Measurements from ENCODE around the gene FGGY.

The FGGY gene

GRCh38 chr1:59751004-59751395 lies 454.1 kb downstream of the FGGY start:
- TF ChIP-seq, protein P1, sequence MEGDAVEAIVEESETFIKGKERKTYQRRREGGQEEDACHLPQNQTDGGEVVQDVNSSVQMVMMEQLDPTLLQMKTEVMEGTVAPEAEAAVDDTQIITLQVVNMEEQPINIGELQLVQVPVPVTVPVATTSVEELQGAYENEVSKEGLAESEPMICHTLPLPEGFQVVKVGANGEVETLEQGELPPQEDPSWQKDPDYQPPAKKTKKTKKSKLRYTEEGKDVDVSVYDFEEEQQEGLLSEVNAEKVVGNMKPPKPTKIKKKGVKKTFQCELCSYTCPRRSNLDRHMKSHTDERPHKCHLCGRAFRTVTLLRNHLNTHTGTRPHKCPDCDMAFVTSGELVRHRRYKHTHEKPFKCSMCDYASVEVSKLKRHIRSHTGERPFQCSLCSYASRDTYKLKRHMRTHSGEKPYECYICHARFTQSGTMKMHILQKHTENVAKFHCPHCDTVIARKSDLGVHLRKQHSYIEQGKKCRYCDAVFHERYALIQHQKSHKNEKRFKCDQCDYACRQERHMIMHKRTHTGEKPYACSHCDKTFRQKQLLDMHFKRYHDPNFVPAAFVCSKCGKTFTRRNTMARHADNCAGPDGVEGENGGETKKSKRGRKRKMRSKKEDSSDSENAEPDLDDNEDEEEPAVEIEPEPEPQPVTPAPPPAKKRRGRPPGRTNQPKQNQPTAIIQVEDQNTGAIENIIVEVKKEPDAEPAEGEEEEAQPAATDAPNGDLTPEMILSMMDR (IDR thresholded peaks at IDR 0.05; ENCODE audit: low read depth, low read length, missing control alignments): no peak
- DNase-seq (ENCODE audit: low read depth): no peak
- H3K4me3 ChIP-seq (ENCODE audit: low read depth, low read length): no peak overlapping the region
- in situ Hi-C loops (cut with HindIII; ENCODE audit: low sequenced_read_pairs): loop anchor here (25.0 kb wide), 1 partner anchor 1014 kb away; no protein-coding TSS in a partner anchor

DNA sequence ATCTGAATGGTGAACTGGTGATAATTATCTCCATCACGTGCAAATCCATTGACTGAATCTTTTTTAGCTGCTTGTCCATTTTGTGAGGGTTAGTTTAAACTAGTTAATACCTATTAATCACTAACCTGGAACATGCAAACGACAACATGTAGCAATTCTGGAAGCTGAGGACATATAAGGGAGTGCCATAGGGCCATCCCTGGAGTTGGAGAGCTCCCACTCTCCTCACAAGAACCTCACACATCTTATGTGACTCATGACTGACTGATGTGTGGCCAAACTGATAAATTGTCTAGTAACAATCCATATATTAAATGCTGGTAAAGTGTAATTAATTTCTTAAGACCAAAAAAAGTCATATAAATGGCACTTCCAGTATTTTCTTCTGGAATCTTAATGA lies 454.9 kb downstream of the FGGY start:
- TF ChIP-seq, protein P1 (IDR thresholded peaks at IDR 0.05; ENCODE audit: low read depth, low read length, missing control alignments): no peak
- in situ Hi-C loops (cut with HindIII; ENCODE audit: low sequenced_read_pairs): loop anchor here (25.0 kb wide), 1 partner anchor 1014 kb away; no protein-coding TSS in a partner anchor
- H3K4me3 ChIP-seq (ENCODE audit: low read depth, low read length): no peak overlapping the region
- DNase-seq (ENCODE audit: low read depth): no peak

- TF ChIP-seq, protein P1 (IDR thresholded peaks at IDR 0.05; ENCODE audit: low read depth, low read length, missing control alignments): no peak
- in situ Hi-C loops (cut with HindIII; ENCODE audit: low sequenced_read_pairs): loop anchor here (25.0 kb wide), 1 partner anchor 1015 kb away; no protein-coding TSS in a partner anchor
- H3K4me3 ChIP-seq (ENCODE audit: low read depth, low read length): no peak overlapping the region
- DNase-seq (ENCODE audit: low read depth): no peak
Measured at GRCh38 chr1:59752556-59753414, 455.9 kb downstream of the FGGY start.

- in situ Hi-C loops (cut with HindIII; ENCODE audit: low sequenced_read_pairs): loop anchor here (25.0 kb wide), 1 partner anchor 1018 kb away; no protein-coding TSS in a partner anchor
- TF ChIP-seq, protein P1 (IDR thresholded peaks at IDR 0.05; ENCODE audit: low read depth, low read length, missing control alignments): no peak
- DNase-seq (ENCODE audit: low read depth): no peak
- no peak overlapping the region for H3K4me3 ChIP-seq (ENCODE audit: low read depth, low read length)
Measured at GRCh38 chr1:59755069-59755685, 458.3 kb downstream of the FGGY start.

DNA sequence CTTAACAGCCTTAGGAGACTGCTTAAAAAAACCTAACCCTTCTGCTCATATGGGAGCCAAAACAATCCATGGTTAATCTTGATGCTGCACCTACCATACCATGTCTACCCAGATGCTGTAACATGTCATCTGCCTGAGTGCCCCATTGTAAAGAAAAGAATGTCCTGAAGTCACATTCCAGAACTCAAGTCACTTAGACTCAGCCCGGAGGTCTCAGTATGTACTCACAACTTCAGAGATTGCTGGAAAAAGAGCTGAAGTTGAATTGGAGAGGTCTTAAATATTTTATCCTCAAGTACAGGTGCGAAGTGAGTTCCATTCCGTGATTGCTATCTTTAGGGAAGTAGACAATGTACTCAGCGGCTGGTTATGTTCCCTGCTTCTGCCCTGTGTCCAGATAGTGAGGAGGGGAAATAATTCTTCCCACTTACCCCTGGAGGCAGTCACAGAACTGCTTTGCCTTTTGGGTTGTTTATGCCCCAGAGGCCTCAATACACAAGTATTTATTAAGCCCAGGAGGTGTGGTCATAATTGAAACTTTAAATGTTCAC lies 460.4 kb downstream of the FGGY start:
- in situ Hi-C loops (cut with HindIII; ENCODE audit: low sequenced_read_pairs): loop anchor here (25.0 kb wide), 1 partner anchor 1020 kb away; no protein-coding TSS in a partner anchor
- H3K4me3 ChIP-seq (ENCODE audit: low read depth, low read length): no peak overlapping the region
- TF ChIP-seq, protein P1 (IDR thresholded peaks at IDR 0.05; ENCODE audit: low read depth, low read length, missing control alignments): no peak
- no peak for DNase-seq (ENCODE audit: low read depth)

GRCh38 chr1:59759156-59759925 lies 462.4 kb downstream of the FGGY start:
- TF ChIP-seq, protein P1 (IDR thresholded peaks at IDR 0.05; ENCODE audit: low read depth, low read length, missing control alignments): peak; percentile 91
- in situ Hi-C loops (cut with HindIII; ENCODE audit: low sequenced_read_pairs): loop anchor here (25.0 kb wide), 1 partner anchor 1022 kb away; no protein-coding TSS in a partner anchor
- peak; percentile 57 for DNase-seq (ENCODE audit: low read depth)
- H3K4me3 ChIP-seq (ENCODE audit: low read depth, low read length): no peak overlapping the region
